ENCODE results near the gene SMARCD1. TPM values are rescaled to one million over a fixed set of nuclear protein-coding genes. Genes with fewer than 3 reads are reported as not detected.

SMARCD1 gene
- total RNA-seq, 1 donor from 2014 or later, result 112 TPM

DNA sequence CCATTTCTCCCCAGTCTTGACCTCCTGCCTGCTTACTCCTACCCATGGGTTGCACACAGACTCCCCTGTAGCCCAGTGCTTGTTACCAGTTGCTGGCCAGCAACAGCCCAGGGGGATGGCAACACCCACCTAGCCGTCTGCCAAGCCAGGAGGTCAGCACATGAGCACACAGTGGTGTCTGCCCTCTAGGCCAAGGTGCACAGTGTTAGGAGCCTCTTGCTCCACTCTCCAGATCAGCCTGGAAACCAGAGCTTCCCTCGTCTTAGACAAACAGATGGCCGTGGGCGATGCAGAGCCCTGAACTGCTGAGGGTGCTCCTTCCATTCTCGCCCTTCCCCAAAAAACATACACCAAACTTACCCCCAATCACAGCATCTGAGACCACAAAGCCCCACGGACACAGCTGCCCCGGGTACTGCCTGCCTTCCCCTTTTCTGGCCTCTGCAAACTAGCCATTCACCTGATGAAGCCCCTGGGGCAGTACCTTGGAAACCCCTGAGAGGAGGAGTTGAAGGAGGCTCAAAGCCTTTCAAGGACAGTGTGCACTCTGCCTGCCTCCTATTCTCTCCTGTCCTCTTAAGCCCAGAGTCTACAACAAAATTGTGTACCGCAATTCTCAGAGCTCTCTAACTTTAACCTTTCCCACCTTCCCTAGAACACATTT, 17.6 kb downstream of the SMARCD1 start:
- Mint-ChIP-seq H3K27ac (peak overlapping the region; percentile 30), H3K9me3 (no peaks in the 10 kb centered on the region), H3K27me3 (ENCODE audit: low read depth) (no peaks in the 10 kb centered on the region), H3K4me3 (no peak overlapping the region), H3K36me3 (peaks cover 25% of the 10 kb centered on the region), H3K4me1 (peaks cover 9% of the 10 kb centered on the region)
- DNase-seq (ENCODE audit: low spot score in 2 of 2, unreplicated experiment in 2 of 2), result no peak
- TF ChIP-seq, protein P1, sequence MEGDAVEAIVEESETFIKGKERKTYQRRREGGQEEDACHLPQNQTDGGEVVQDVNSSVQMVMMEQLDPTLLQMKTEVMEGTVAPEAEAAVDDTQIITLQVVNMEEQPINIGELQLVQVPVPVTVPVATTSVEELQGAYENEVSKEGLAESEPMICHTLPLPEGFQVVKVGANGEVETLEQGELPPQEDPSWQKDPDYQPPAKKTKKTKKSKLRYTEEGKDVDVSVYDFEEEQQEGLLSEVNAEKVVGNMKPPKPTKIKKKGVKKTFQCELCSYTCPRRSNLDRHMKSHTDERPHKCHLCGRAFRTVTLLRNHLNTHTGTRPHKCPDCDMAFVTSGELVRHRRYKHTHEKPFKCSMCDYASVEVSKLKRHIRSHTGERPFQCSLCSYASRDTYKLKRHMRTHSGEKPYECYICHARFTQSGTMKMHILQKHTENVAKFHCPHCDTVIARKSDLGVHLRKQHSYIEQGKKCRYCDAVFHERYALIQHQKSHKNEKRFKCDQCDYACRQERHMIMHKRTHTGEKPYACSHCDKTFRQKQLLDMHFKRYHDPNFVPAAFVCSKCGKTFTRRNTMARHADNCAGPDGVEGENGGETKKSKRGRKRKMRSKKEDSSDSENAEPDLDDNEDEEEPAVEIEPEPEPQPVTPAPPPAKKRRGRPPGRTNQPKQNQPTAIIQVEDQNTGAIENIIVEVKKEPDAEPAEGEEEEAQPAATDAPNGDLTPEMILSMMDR (IDR thresholded peaks at IDR 0.05; ENCODE audit: unreplicated experiment), result no peak

GRCh38 chr12:50103351-50103750, 18.2 kb downstream of the SMARCD1 start:
- TF ChIP-seq, protein P1 (IDR thresholded peaks at IDR 0.05; ENCODE audit: unreplicated experiment), result no peak
- H3K36me3 Mint-ChIP-seq, result peaks cover 19% of the 10 kb centered on the region
- no peak overlapping the region for H3K27ac Mint-ChIP-seq
- H3K4me1 Mint-ChIP-seq, result peaks cover 9% of the 10 kb centered on the region
- H3K4me3 Mint-ChIP-seq, result no peak overlapping the region
- H3K9me3 Mint-ChIP-seq, result no peaks in the 10 kb centered on the region
- H3K27me3 Mint-ChIP-seq (ENCODE audit: low read depth), result no peaks in the 10 kb centered on the region
- no peak for DNase-seq (ENCODE audit: low spot score in 2 of 2, unreplicated experiment in 2 of 2)

GRCh38 chr12:50103767-50104321, 18.7 kb downstream of the SMARCD1 start, which contains the start of gene GPD1:
Gene GPD1, plus strand, starts transcription at chr12:50104008. Its CDS starts 43 bp downstream, at chr12:50104051.
- Mint-ChIP-seq H3K4me3 (no peak within 1 kb of the TSS), H3K27me3 (ENCODE audit: low read depth) (no peaks in the 10 kb centered on the region), H3K4me1 (peaks cover 9% of the 10 kb centered on the region), H3K27ac (peak within 1 kb of the TSS; percentile 71), H3K9me3 (no peaks in the 10 kb centered on the region), H3K36me3 (peaks cover 14% of the 10 kb centered on the region)
- peak; percentile 42 to 70 for DNase-seq (ENCODE audit: low spot score in 2 of 2, unreplicated experiment in 2 of 2)
- TF ChIP-seq, protein P1 (IDR thresholded peaks at IDR 0.05; ENCODE audit: unreplicated experiment), result no peak

- H3K27me3 Mint-ChIP-seq (ENCODE audit: low read depth), result no peaks in the 10 kb centered on the region
- TF ChIP-seq, protein P1 (IDR thresholded peaks at IDR 0.05; ENCODE audit: unreplicated experiment), result no peak
- no peak overlapping the region for H3K4me3 Mint-ChIP-seq
- H3K36me3 Mint-ChIP-seq, result peaks cover 7% of the 10 kb centered on the region
- peak overlapping the region; percentile 30 for H3K27ac Mint-ChIP-seq
- H3K4me1 Mint-ChIP-seq, result peaks cover 9% of the 10 kb centered on the region
- DNase-seq (ENCODE audit: low spot score in 2 of 2, unreplicated experiment in 2 of 2), result no peak
- H3K9me3 Mint-ChIP-seq, result no peaks in the 10 kb centered on the region
Observed at GRCh38 chr12:50104417-50105366, 19.6 kb downstream of the SMARCD1 start.

DNA sequence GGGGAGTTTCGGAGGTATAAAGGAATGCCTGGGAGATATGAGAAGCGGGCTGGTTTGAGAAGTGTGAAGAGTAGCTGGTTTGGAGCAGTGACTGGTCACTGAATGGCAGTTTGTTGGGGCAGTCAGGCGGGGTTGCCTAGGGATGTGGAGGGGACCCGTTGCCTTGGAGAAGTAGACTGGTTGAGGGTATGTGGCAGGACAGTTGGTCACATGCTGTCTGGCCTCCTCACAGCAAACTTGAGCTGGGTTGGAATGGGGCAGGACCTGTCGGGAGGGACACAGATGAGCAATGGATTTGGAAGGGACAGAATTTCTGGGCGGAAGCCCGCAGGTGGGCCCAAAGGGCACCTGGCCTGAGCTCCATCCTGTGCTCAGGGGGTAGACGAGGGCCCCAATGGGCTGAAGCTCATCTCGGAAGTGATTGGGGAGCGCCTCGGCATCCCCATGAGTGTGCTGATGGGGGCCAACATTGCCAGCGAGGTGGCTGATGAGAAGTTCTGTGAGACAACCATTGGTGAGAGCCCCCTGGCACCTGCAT, 20.8 kb downstream of the SMARCD1 start:
- TF ChIP-seq, protein P1 (IDR thresholded peaks at IDR 0.05; ENCODE audit: unreplicated experiment), result no peak
- no peak for DNase-seq (ENCODE audit: low spot score in 2 of 2, unreplicated experiment in 2 of 2)
- Mint-ChIP-seq H3K27ac (no peak overlapping the region), H3K4me1 (peaks cover 12% of the 10 kb centered on the region), H3K4me3 (no peak overlapping the region), H3K9me3 (no peaks in the 10 kb centered on the region), H3K36me3 (peaks cover 3% of the 10 kb centered on the region), H3K27me3 (ENCODE audit: low read depth) (no peaks in the 10 kb centered on the region)

Measured in mesothelial cell of epicardium (in vitro differentiated cells).